Hematopoietic multipotent progenitor cell treated with erythropoietin and hydrocortisone succinate and interleukin-3 and kit ligand, for 8 days (in vitro differentiated cells): ENCODE measurements around the gene TGFA.

Experiments
- DNase-seq: peaks from one replicate; pipeline ENCODE4 v3.0.0-alpha.2; 2015

The TGFA gene

DNA sequence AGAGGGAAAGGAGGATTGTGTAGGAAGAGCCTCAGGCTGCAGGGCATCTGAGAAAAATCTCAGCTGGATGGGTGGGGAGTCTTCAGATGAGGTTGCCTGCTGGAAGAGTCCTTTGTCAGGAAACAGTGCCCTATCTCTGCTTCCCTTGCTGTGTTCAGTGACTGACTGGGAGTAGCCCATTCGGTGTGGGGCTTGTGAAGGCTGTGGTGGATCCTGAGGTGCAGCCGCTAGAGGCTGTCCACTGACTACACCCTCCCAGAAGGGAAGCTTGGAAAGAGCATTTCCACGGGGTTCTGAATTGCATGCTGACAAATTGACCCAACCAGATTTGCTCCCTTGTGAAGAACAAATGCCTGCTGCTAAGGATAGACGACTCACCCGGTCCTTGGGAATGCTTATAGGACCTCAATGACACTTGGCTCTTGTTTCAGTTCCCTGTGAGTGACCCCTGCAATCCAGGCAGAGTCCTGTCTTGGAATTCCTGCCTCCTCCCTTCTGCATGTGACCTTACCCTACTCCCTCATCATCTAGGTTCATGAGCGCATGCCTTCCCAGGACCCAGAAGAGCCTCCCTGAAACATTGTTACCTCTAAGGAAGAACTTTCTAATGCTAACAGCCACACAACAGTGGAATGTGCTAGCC lies 142.0 kb downstream of the TGFA start:
- DNase-seq: no peak

DNA sequence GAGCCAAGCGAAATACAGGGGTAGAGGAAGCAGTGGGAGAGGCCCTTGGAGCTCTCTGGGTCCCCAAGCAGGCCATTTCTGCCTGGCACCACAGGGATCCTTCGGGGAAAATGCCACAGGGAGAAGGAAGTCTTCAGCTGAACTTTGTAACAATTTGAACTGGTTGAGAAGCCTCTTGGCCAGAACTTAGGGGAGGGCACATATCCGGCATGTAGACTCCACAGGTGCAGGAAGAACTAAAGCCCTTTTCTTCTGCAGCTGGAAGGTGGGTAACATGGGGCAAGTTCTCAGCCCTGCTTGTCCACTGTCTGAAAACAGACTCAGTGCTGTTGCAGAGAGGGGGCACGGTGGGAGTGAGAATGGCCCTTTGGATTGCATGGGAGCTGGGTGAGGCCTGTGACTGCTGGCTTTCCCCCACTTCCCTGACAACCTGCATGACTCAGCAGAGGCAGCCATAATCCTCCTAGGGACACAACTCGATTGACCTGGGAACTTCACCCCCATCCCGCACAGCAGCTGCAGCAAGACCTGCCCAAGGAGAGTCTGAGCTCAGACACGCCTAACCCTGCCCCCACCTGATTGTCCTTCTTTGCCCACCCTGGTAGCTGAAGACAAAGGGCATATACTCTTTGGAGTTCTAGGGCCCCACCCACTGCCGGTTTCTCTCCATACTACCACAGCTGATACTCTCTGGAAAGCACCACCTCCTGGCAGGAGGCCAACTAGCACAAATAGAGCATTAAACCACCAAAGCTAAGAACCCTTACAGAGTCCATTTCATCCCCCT lies 150.2 kb downstream of the TGFA start:
- peak; percentile 17 for DNase-seq

DNA sequence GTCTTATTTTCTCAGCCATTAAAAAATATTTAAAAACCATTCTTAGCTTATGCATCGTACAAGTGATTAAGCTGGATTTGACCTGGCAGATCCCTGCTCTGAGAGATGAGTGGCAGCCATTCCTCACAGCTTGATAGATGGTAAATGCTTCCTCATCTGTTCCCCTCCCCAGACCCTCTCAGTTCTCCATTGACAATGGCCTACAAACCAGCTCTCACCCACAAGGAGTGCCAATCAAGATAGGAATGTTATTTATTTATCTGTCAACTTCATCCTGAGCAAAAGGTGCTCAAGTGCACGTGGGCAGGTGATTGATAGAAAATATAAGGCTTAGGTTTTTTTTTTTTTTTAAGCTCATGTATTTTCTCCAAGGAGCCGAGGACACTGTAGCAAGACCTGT lies 153.1 kb downstream of the TGFA start:
- DNase-seq: no peak

DNA sequence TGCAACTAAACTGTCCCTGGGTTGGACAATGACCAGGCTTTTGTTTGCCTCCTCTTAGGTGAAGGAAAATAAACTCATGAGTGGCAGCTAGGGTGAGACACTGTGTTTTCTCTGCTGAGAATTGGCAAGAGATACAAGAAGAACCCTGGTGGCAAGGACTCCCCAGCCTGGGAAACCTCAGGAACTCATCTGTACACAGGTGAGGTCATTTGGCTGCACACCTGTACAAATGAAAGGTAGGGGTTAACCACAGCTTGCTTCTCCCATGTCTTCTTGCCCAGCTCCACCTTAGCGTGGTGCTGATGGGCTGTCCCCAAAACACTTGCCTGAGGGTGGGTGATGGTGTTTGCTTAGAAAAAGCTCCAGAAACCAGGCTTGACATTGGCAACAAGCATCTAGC lies 154.6 kb downstream of the TGFA start:
- DNase-seq: no peak
